Activated naive CD8-positive, alpha-beta T cell (primary cell): ENCODE data around the gene HEXD.

ENCODE experiments used
- H3K27ac Mint-ChIP-seq: one replicate; pipeline ENCODE4 v1.8.0; 2021; ENCODE audit warnings: mixed read lengths
- H3K27me3 Mint-ChIP-seq: one replicate; pipeline ENCODE4 v1.8.0; 2021; ENCODE audit warnings: mixed read lengths
- H3K36me3 Mint-ChIP-seq: one replicate; pipeline ENCODE4 v1.8.0; 2021; ENCODE audit warnings: mixed read lengths
- H3K4me1 Mint-ChIP-seq: one replicate; pipeline ENCODE4 v1.8.0; 2021; ENCODE audit warnings: low read depth, mixed read lengths
- H3K4me3 Mint-ChIP-seq: one replicate; pipeline ENCODE4 v1.8.0; 2021; ENCODE audit warnings: mild to moderate bottlenecking, mixed read lengths
- H3K9me3 Mint-ChIP-seq: one replicate; pipeline ENCODE4 v1.8.0; 2021; ENCODE audit warnings: low read depth, mixed read lengths

Gene HEXD

DNA sequence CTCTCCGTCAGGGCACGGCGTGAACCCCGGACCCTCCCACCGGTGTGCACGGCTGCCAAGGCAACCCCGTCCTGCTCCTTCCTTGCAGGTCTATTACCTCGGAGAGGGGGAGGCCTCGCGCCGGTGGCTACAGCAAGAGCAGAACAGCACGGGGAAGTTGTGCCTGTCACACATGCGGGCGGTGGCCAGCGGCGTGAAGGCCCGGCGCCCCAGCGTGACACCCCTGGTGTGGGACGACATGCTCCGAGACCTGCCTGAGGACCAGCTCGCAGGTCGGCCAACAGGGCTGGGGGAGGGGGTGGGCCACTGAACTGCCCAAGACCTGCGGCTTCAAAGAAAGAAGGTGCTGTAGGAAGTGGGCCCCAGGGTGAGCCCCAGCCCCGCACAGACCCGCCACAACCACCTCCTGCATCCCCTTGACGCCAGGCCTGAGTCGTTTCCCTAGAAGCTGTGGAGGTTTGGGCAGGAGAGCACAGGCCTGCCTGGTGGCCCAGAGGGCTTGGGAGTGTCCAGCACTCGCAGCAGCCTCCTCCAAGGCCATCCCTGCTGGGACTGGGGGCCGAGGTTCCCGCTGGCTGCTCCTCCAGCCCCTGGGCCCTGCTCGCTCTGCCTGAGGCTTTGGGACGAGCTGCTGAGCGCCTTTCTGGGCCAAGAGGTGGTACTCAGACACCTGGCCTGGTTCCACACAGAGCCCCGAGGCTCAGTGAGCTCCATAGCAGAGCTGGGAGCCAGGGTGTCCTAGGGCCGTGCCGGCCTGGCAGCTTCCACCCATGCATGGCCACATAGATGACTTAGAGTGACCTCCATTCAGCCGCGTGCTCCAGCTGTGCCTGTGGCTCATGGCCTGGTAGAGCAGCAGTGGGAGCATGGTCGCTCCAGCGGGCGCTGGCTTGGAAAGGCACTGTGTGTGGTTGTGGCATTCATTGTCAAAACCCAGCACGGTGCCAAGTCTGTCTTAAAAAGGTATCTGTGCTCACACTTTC, 17.7 kb downstream of the HEXD start:
- Mint-ChIP-seq H3K4me1 (peaks cover 8% of the 10 kb centered on the region), H3K36me3 (no peaks in the 10 kb centered on the region), H3K9me3 (no peaks in the 10 kb centered on the region), H3K4me3 (no peak overlapping the region), H3K27me3 (no peaks in the 10 kb centered on the region), H3K27ac (no peak overlapping the region)

DNA sequence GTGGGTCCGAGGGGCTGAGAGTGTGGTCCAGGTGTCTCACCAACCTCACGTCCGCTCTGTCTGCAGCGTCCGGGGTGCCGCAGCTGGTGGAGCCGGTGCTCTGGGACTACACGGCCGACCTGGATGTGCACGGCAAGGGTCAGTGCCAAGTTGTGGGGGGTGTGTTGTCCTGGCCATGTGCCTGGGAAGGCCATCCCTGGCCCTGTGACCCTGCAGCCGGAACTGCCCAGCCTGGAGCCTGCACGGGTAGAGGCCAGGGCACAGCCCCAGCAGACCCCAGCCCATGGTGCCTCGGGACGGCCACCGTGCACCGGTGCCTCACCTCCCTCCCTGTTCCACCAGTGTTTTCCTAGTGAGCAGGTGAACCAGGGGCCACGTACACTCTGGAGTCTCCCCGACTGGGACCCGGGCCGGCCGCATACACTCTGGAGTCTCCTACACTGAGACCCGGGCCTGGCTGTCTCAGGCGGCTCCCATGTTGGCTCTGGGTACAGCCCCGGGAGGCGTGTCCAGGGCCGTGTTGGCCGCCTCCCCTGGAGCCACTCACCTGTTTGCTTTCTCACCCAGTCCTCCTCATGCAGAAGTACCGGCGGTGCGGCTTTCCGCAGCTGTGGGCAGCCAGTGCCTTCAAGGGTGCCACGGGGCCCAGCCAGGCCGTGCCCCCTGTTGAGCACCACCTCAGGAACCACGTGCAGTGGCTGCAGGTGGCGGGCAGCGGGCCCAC, 18.6 kb downstream of the HEXD start:
- Mint-ChIP-seq H3K9me3 (no peaks in the 10 kb centered on the region), H3K4me1 (peaks cover 8% of the 10 kb centered on the region), H3K27ac (no peak overlapping the region), H3K36me3 (no peaks in the 10 kb centered on the region), H3K4me3 (no peak overlapping the region), H3K27me3 (no peaks in the 10 kb centered on the region)

DNA sequence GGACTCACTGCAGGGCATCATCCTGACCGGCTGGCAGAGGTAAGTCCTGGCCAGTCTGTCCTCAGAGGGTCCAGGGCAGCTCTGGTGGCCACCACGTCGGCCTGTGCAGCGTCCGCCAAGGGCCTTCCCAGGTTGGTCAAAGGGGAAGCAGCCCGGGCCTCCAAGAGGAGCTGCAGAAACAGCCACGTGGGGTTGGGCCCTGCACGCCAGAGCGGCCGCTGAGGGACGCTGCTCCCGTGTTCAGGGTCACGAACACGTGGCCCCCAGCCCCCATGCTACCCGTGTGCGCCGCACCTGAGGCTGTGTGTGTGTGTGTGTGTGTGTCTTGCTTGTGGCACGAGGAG, 19.1 kb downstream of the HEXD start:
- Mint-ChIP-seq H3K4me1 (peaks cover 8% of the 10 kb centered on the region), H3K36me3 (no peaks in the 10 kb centered on the region), H3K9me3 (no peaks in the 10 kb centered on the region), H3K27me3 (no peaks in the 10 kb centered on the region), H3K27ac (no peak overlapping the region), H3K4me3 (no peak overlapping the region)

DNA sequence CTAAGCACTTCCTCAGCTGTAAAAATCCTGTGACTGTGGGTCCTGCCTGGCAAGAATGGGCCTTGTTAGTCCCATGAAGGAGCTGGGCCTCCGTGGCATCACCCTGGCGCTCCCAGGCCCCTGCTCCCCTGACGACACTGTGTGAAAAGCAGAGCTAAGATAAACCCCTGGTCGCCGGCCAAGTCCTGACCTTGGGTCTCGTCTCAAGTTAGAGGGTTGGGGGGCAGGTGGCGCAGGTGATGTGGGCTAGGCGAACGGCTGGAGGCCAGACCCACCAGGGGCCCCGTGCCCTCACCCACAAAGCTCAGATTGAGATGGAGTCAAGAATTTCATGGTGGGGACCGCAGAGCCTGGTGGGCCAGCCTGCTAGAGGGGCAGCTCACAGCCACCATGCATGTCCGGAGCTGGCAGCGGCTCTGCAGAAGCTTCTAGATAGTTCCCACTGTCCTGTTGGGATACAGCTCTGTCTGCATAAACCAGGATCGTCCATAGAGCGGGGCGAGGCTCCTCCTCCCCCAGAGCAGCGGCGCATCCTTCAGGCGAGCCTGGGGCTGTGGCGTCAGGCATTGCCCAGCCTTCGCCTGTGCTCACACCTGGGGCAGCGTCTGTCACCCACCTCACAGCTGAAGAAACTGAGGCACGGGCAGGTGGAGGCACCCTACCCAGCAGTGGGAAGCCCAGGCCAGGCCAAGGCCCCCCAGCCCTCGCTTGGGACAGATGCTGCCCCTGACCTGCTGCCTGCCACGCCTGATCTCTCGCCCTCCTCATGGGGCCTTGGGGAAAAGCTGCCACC, 20.4 kb downstream of the HEXD start:
- Mint-ChIP-seq H3K4me1 (peaks cover 8% of the 10 kb centered on the region), H3K27ac (no peak overlapping the region), H3K27me3 (no peaks in the 10 kb centered on the region), H3K4me3 (no peak overlapping the region), H3K36me3 (no peaks in the 10 kb centered on the region), H3K9me3 (no peaks in the 10 kb centered on the region)

DNA sequence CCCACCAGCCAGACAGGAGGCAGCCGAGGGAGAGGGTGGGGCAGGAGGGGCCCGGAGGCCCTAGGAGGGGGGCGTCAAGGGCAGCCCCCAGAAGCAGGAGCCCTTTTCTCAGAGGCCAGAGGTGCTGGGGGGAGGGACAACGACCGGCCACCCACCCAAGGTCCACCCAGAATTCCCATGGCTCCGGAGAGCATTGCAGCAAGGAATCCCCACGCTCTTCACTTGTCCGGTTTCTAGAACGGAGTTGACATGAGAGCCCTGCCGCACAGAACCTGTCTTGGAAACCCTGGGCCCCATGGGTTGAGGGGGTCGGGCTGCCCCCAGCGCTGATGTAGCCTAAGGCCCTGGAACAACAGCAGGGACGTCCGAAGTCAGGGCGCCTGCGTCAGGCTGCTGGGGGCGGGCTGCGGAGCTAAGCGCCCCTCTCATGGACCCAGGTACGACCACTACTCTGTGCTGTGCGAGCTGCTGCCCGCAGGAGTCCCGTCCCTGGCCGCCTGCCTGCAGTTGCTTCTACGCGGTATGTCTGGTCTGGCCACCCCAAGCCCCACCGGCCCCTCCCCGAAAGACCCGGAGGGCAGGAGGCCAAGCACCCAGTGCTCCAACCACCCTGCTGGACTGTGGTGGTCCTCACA, 21.2 kb downstream of the HEXD start:
- H3K4me3 Mint-ChIP-seq: no peak overlapping the region
- H3K9me3 Mint-ChIP-seq: no peaks in the 10 kb centered on the region
- H3K27ac Mint-ChIP-seq: no peak overlapping the region
- no peaks in the 10 kb centered on the region for H3K27me3 Mint-ChIP-seq
- H3K4me1 Mint-ChIP-seq: peaks cover 4% of the 10 kb centered on the region
- no peaks in the 10 kb centered on the region for H3K36me3 Mint-ChIP-seq

DNA sequence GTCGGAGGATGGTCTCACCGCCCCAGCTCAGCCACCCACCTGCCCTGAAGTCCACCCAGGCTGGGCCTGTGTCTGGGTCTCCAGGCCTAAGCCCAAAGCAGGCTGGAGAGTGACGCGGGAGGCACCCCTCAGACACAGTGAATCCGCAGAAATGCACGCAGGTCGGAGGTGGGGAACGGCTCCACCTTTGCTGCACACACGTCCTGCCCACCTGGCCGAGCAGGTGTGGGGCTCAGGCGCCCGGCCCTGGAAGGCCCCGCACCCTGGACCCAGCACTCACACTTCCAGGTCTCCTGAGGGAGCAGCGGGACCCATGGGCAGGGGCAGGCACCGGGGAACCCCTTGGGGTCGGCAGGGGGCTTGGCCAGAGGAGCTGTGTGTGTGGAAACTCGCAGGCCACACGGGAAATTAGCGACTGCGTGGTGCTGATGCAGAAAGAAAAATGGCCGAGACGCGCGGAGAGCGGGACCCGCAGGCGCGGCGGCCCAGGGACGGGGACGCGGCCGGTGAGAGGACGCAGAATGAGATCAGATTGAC, 21.8 kb downstream of the HEXD start:
- no peaks in the 10 kb centered on the region for H3K27me3 Mint-ChIP-seq
- peaks cover 1% of the 10 kb centered on the region for H3K4me1 Mint-ChIP-seq
- H3K9me3 Mint-ChIP-seq: no peaks in the 10 kb centered on the region
- no peak overlapping the region for H3K27ac Mint-ChIP-seq
- H3K4me3 Mint-ChIP-seq: no peak overlapping the region
- H3K36me3 Mint-ChIP-seq: no peaks in the 10 kb centered on the region

DNA sequence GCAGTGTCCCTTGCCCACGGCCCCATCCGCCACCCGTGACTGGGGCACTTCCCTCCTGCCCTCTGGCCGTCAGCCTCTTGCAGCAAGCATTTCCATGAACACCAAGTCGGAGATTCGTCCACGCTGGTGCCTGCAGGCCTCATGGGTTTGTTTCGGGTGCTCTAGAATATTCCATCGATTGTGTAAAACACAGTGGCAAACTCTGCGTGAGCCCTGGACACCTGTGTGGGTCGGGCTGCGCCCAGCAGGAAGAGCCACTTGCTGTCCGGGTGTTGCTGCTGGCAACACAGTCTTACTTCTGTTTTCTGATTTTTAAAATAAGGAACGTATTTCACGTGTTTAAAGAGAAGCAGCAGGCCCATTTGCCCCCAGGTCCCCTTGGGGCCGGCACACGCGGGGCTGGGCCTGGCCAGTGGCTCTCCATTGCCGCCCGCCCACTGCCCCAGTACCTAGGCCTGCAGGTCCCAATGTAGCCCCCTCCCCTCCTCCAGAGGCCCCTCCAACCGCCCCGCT, 22.4 kb downstream of the HEXD start:
- Mint-ChIP-seq H3K4me1 (peaks cover 1% of the 10 kb centered on the region), H3K4me3 (no peak overlapping the region), H3K27ac (no peak overlapping the region), H3K27me3 (no peaks in the 10 kb centered on the region), H3K36me3 (no peaks in the 10 kb centered on the region), H3K9me3 (no peaks in the 10 kb centered on the region)

DNA sequence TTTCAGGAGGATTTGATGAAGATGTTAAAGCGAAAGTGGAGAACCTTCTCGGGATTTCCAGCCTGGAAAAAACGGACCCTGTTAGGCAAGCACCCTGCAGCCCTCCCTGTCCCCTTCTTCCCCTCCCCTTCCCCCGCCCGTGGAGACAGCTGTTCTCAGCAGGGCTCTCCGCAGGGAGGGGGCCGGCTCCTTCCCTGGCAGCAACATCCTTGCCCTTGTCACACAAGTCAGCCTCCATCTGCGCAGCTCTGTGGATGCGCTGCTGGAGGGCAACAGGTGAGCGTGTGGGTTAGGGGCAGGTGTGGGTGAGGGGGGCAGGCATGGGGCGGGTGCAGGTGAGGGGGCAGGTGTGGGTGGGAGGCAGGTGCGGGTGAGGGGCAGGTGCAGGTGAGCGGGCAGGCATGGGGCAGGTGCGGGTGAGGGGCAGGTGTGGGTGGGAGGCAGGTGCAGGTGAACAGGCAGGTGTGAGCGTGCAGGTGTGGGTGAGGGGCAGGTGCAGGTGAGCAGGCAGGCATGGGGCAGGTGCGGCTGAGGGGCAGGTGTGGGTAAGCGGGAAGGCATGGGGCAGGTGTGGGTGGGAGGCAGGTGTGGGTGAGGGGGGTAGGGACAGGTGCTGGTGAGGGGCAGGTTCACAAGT, 23.0 kb downstream of the HEXD start:
- H3K27me3 Mint-ChIP-seq: no peaks in the 10 kb centered on the region
- H3K4me3 Mint-ChIP-seq: no peak overlapping the region
- no peaks in the 10 kb centered on the region for H3K9me3 Mint-ChIP-seq
- H3K4me1 Mint-ChIP-seq: peaks cover 1% of the 10 kb centered on the region
- no peak overlapping the region for H3K27ac Mint-ChIP-seq
- H3K36me3 Mint-ChIP-seq: no peaks in the 10 kb centered on the region

DNA sequence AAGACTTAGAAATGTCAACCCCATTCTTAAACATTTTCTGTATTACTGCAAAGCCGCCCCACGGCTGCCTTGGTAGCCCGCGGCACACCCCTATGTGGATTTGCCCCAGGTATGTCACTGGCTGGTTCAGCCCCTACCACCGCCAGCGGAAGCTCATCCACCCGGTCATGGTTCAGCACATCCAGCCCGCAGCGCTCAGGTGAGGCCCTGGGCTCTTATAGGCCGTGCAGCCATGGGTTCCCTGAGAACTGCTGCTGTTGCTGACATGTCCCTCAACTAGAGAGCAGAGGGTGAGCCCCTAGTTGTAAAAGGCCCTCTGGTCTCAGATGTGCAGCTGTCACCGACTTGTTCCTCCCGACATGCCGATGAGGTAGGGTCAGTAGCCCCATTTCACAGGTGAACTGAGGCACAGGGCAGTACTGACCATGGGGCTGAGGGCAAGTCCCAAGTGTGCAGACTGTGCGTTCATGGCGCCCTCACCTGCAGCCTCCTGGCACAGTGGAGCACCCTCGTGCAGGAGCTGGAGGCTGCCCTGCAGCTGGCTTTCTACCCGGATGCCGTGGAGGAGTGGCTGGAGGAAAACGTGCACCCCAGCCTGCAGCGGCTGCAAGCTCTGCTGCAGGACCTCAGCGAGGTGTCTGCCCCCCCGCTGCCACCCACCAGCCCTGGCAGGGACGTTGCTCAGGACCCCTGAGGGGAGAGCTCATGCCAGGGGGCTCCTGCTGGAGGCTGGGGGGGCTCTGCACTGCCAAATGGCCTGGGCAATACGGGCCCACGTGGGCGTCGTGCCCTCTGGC, 23.7 kb downstream of the HEXD start:
- H3K36me3 Mint-ChIP-seq: no peaks in the 10 kb centered on the region
- no peaks in the 10 kb centered on the region for H3K9me3 Mint-ChIP-seq
- no peak overlapping the region for H3K4me3 Mint-ChIP-seq
- H3K4me1 Mint-ChIP-seq: peaks cover 1% of the 10 kb centered on the region
- H3K27me3 Mint-ChIP-seq: no peaks in the 10 kb centered on the region
- no peak overlapping the region for H3K27ac Mint-ChIP-seq

DNA sequence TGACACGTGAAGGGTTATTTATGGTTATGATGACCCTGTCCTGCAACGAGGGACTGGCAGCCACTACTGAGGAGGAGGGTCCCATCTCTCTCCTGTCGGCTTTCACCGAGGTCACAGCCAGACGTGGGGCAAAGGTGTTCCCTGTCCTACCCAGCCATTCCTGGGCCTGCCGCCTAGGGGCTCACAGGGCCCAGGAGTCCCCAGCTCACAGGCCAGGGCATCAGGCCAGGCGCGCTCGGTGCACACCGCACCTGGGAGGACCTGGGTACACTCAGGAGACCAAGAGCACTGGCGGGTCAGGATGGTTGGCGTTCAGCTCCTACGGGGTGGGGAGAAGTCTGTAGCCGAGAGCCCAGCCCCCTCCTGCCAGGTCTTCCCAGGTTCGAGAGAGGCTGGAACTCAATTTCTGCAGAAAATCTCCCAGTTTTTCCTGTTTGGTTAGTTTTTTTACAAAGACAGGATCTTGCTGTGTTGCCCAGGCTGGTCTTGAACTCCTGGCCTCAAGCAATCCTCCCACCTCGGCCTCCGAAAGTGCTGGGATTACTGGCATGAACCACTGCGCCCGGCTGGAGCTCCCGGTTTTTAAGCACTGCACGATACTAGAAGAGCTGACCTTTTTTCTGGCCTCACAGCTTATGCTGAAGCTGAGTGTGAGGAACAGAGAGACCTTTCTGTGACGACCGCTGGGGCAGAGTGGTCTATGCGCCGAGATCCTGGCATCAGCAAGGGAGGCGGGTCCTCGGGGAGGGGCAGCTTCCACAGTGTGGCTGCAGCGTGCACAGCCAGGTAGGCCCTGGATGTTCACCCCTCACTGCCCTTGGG, 24.7 kb downstream of the HEXD start:
- peaks cover 4% of the 10 kb centered on the region for H3K4me1 Mint-ChIP-seq

DNA sequence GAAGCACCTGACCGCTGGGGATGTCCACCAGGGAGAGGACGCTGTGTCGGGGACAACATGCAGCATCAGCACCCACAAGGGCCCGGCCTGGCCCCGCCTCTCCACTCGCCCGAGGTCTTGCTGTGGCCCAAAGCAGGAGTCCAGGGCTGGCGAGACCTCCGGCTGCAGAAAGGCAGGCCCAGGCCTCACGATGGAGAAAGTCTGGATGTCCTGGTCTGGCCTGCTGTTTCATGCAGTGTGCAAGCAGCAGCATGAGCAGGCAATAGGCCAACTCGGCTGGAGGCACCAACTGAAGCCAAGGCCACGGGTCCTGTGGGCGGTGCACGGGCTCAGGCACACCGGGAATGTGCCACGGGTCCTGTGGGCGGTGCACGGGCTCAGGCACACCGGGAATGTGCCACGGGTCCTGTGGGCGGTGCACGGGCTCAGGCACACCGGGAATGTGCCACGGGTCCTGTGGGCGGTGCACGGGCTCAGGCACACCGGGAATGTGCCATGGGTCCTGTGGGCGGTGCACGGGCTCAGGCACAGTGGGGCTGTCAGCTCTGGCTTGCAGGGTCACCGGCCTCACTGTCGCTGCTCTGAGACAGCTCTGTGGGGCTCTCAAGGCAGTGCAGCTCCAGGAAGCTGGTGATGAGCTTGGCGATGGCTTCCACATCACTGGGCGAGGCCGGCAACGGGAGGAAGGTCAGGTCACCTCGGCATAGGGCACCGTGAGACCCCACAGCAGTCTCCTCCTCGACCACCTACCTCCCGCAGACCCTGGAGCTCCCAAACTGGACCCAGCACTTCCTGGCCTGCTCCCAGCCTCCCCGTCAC, 25.5 kb downstream of the HEXD start:
- no peaks in the 10 kb centered on the region for H3K9me3 Mint-ChIP-seq
- H3K4me1 Mint-ChIP-seq: peaks cover 4% of the 10 kb centered on the region
- no peaks in the 10 kb centered on the region for H3K27me3 Mint-ChIP-seq
- H3K4me3 Mint-ChIP-seq: no peak overlapping the region
- no peaks in the 10 kb centered on the region for H3K36me3 Mint-ChIP-seq
- H3K27ac Mint-ChIP-seq: no peak overlapping the region

More for the DNA sequence above, 24.7 kb downstream of the HEXD start:
- Mint-ChIP-seq H3K9me3 (no peaks in the 10 kb centered on the region), H3K4me3 (no peak overlapping the region), H3K27ac (no peak overlapping the region), H3K27me3 (no peaks in the 10 kb centered on the region), H3K36me3 (no peaks in the 10 kb centered on the region)

DNA sequence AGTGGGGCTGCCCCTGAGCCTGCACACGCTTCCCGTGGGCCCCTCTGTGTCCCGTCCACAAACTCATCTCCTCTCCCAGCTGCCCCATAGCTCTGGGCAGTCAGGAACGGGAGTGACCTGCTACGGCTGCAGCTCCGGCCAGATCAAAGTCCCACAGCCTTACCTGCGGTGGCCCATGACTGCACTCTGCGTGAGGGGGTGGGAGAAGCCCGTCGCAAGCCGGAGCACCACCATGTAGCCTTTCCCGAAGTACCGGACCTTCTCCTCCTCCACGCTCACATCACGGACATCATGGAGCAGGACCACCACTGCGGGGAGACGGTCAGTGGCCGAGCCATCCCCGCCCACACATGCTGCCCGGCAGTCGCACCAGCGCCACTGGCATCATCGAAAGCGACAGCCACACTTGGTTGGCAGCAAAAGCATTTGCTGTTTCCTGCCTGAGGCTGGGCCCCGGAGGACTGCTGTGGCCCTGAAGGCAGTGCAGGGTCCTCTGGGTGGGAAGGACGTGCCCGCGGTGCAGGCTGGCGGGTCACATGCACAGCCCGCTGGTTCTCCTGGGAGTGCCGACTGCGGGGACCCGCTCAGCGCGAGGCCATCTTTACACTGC, 26.2 kb downstream of the HEXD start:
- Mint-ChIP-seq H3K4me1 (peaks cover 7% of the 10 kb centered on the region), H3K36me3 (no peaks in the 10 kb centered on the region), H3K27ac (no peak overlapping the region), H3K9me3 (no peaks in the 10 kb centered on the region), H3K27me3 (no peaks in the 10 kb centered on the region), H3K4me3 (no peak overlapping the region)
